Breast epithelium (tissue), 4 donors: ENCODE measurements around the gene DNAJB13. TPM values are rescaled to one million over a fixed set of nuclear protein-coding genes. Genes with fewer than 3 reads are reported as not detected.

Experiments used
- DNase-seq, 2 donors: peaks; one replicate each; pipeline ENCODE4 v3.0.0-alpha.2; 2019; ENCODE audit warnings: low spot score in 2 of 2
- H3K27ac ChIP-seq, 2 donors: fragments of 200-600 bp; sonication (generic) in 1 of 2; one replicate each; pipeline ENCODE4 v1.5.1; 2016 to 2019; ENCODE audit warnings: mild to moderate bottlenecking in 1 of 2
- H3K27me3 ChIP-seq, 2 donors: fragments of 200-600 bp; sonication (generic) in 1 of 2; one replicate each; pipeline versions ENCODE4 v1.5.1 to v1.6.0; 2017 to 2019; ENCODE audit warnings: control low read depth in 1 of 2, mild to moderate bottlenecking in 1 of 2
- H3K36me3 ChIP-seq: fragments of 200-600 bp; one replicate; pipeline ENCODE4 v1.5.1; 2019
- H3K4me1 ChIP-seq, 2 donors: fragments of 200-600 bp; sonication (generic); one replicate each; pipeline ENCODE4 v1.5.1; 2016 to 2019; ENCODE audit warnings: control low read depth in 1 of 2
- H3K4me3 ChIP-seq, 3 donors: fragments of 200-600 bp; sonication (generic); 1 replicate in 2 of 3; 2 replicates in 1 of 3; pipeline ENCODE4 v1.5.1; 2016 to 2019; ENCODE audit warnings: mild to moderate bottlenecking in 3 of 3, moderate library complexity in 2 of 3
- H3K9me3 ChIP-seq, 2 donors: fragments of 200-600 bp; sonication (generic) in 1 of 2; one replicate each; pipeline ENCODE4 v1.5.1; 2016 to 2019; ENCODE audit warnings: control low read depth in 1 of 2
- CTCF ChIP-seq, 3 donors: fragments of 450-650 bp; IDR thresholded peaks; one replicate each; pipeline ENCODE4 v1.5.1; 2016 to 2017; ENCODE audit warnings: antibody characterized with exemption in 3 of 3, mild to moderate bottlenecking in 3 of 3, moderate library complexity in 3 of 3
- POLR2A ChIP-seq: fragments of 450-650 bp; IDR thresholded peaks from one replicate; pipeline ENCODE4 v1.6.1; 2016; ENCODE audit warnings: antibody characterized with exemption, mild to moderate bottlenecking, moderate library complexity
- POLR2AphosphoS5 ChIP-seq, 3 donors: sonication (generic); formaldehyde crosslinking; IDR thresholded peaks; one replicate each; pipeline ENCODE4 v1.6.1; 2017; ENCODE audit warnings: antibody characterized with exemption in 3 of 3
- intact Hi-C: fragments of 100-400 bp; cut with DNase I; formaldehyde crosslinking; loops from one replicate; pipeline ENCODE4 v1.15.1; 2023; ENCODE audit warnings: low total_unique reads
- total RNA-seq, 3 donors: library from RNA; depleted of rRNA; stranded (reverse); fragments of >200 nt; gene quantifications; one replicate each; pipeline ENCODE4 v1.1.0, GENCODE V29; 2016

DNAJB13 gene
- total RNA-seq, 3 donors from 2014 or later = not detected

GRCh38 chr11:73949912-73950311, 914 bp upstream of the DNAJB13 start:
- Histone ChIP-seq H3K9me3 (no peaks in the 10 kb centered on the region), H3K4me1 (no peaks in the 10 kb centered on the region), H3K4me3 (no peak overlapping the region), H3K36me3 (no peaks in the 10 kb centered on the region), H3K27me3 (no peaks in the 10 kb centered on the region), H3K27ac (no peak overlapping the region)
- intact Hi-C loops = no loop called here
- DNase-seq = no peak
- TF ChIP-seq CTCF (IDR thresholded peaks at IDR 0.05) (no peak), POLR2A (no peak), POLR2AphosphoS5 (IDR thresholded peaks at IDR 0.05) (no peak)

- intact Hi-C loops = no loop called here
- no peaks in the 10 kb centered on the region for H3K36me3 ChIP-seq
- no peak for DNase-seq
- H3K27ac ChIP-seq = no peak overlapping the region
- TF ChIP-seq CTCF (IDR thresholded peaks at IDR 0.05) (no peak), POLR2AphosphoS5 (IDR thresholded peaks at IDR 0.05) (no peak), POLR2A (no peak)
- no peak overlapping the region for H3K4me3 ChIP-seq
- no peaks in the 10 kb centered on the region for H3K27me3 ChIP-seq
- no peaks in the 10 kb centered on the region for H3K9me3 ChIP-seq
- no peaks in the 10 kb centered on the region for H3K4me1 ChIP-seq
Measured at GRCh38 chr11:73951797-73952196, 971 bp downstream of the DNAJB13 start.

- H3K4me3 ChIP-seq = no peak overlapping the region
- TF ChIP-seq POLR2A = no peak
- H3K36me3 ChIP-seq = no peaks in the 10 kb centered on the region
- no peaks in the 10 kb centered on the region for H3K4me1 ChIP-seq
- no peak overlapping the region for H3K27ac ChIP-seq
- no peaks in the 10 kb centered on the region for H3K9me3 ChIP-seq
- H3K27me3 ChIP-seq = no peaks in the 10 kb centered on the region
- no peak for DNase-seq
- intact Hi-C loops = no loop called here
Measured at GRCh38 chr11:73956876-73957653, 6.2 kb downstream of the DNAJB13 start.

- Histone ChIP-seq H3K4me1 (no peaks in the 10 kb centered on the region), H3K27me3 (no peaks in the 10 kb centered on the region), H3K36me3 (no peaks in the 10 kb centered on the region), H3K9me3 (no peaks in the 10 kb centered on the region), H3K4me3 (no peak overlapping the region), H3K27ac (no peak overlapping the region)
- TF ChIP-seq POLR2AphosphoS5 (IDR thresholded peaks at IDR 0.05) = no peak
- TF ChIP-seq POLR2A = no peak
- TF ChIP-seq CTCF (IDR thresholded peaks at IDR 0.05) = no peak
- DNase-seq = no peak
- intact Hi-C loops = no loop called here
Measured at GRCh38 chr11:73957654-73958361, 7.0 kb downstream of the DNAJB13 start.

- no peak for TF ChIP-seq CTCF (IDR thresholded peaks at IDR 0.05)
- TF ChIP-seq POLR2AphosphoS5 (IDR thresholded peaks at IDR 0.05) = no peak
- TF ChIP-seq POLR2A = no peak
- Histone ChIP-seq H3K4me1 (no peaks in the 10 kb centered on the region), H3K27ac (no peak overlapping the region), H3K27me3 (no peaks in the 10 kb centered on the region), H3K9me3 (no peaks in the 10 kb centered on the region), H3K4me3 (no peak overlapping the region), H3K36me3 (no peaks in the 10 kb centered on the region)
- DNase-seq = no peak
- intact Hi-C loops = no loop called here
Measured at GRCh38 chr11:73958521-73959141, 7.8 kb downstream of the DNAJB13 start.
